ENCODE results near the gene PCYT1B. TPM values are rescaled to one million over a fixed set of nuclear protein-coding genes. Genes with fewer than 3 reads are reported as not detected.

The PCYT1B gene
- total and polyA plus RNA-seq, 4 experiments from 2014 or later = not detected

DNA sequence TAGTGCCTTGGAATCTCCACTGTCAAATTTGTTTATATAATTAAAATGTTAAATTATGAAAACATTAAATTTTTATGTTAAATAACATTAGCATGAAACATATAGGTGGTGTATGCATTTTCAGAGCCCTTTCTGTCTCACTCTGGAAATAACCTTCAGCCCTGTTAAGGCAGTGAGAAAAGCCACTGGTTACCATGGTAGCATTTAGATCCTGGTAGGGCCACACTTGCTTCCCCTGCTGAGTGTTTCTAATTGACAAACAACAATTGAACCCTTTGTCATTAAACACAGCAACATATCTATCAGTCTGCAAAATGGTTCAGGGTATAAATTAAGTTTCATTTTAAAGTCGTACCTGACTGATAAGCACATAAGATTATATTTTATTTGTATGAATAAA lies 118.5 kb downstream of the PCYT1B start:
- Histone ChIP-seq H3K4me3 (ENCODE audit: low read length in 2 of 2) (no peak overlapping the region), H3K9me3 (ENCODE audit: control insufficient read depth in 1 of 2, low read length in 2 of 2) (no peaks in the 10 kb centered on the region), H3K4me1 (ENCODE audit: insufficient read depth, low read length) (no peaks in the 10 kb centered on the region), H3K36me3 (ENCODE audit: insufficient read depth, low read length) (peaks cover 9% of the 10 kb centered on the region), H3K27ac (ENCODE audit: low read depth, low read length) (no peak overlapping the region), H3K27me3 (ENCODE audit: insufficient read depth, low read length) (no peaks in the 10 kb centered on the region)
- POLR2A ChIA-PET (ENCODE audit: partially characterized antibody) = no interaction called here
- H3K4me3 Mint-ChIP-seq = no peak overlapping the region
- no peaks in the 10 kb centered on the region for H3K27me3 Mint-ChIP-seq
- intact Hi-C loops (cut with micrococcal nuclease) = no loop called here
- H3K27ac Mint-ChIP-seq = no peak overlapping the region
- H3K4me1 Mint-ChIP-seq = no peaks in the 10 kb centered on the region
- CTCF ChIA-PET (ENCODE audit: partially characterized antibody) = no interaction called here
- H3K9me3 Mint-ChIP-seq = no peaks in the 10 kb centered on the region
- DNase-seq = no peak
- peaks cover 14 to 51% of the 10 kb centered on the region in 2 donors for H3K36me3 Mint-ChIP-seq

DNA sequence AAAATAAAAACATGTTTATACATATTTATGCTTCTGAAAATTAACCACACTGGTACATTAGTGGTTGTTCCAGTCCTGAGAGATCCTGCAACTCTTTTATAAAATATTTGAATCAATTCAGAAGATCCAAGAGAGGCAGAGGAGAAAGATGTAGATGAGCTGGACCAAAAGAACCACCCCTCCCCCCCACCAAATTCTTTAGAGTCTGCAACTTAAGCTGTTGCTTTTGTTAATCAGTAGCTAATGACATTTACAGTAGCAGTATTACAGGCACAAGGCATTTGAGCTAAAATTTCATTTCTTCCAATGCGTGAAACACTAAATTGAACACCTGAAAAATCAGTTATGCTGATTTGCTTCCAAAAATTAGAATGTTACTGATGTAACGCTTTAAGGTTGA lies 120.5 kb downstream of the PCYT1B start:
- H3K36me3 Mint-ChIP-seq = peaks cover 13 to 50% of the 10 kb centered on the region in 2 donors
- no peak overlapping the region for H3K27ac ChIP-seq (ENCODE audit: low read depth, low read length)
- H3K4me3 ChIP-seq (ENCODE audit: low read length in 2 of 2) = no peak overlapping the region
- no peak overlapping the region for H3K4me3 Mint-ChIP-seq
- H3K9me3 Mint-ChIP-seq = no peaks in the 10 kb centered on the region
- no peaks in the 10 kb centered on the region for H3K27me3 ChIP-seq (ENCODE audit: insufficient read depth, low read length)
- DNase-seq = no peak
- no peaks in the 10 kb centered on the region for H3K9me3 ChIP-seq (ENCODE audit: control insufficient read depth in 1 of 2, low read length in 2 of 2)
- H3K4me1 ChIP-seq (ENCODE audit: insufficient read depth, low read length) = no peaks in the 10 kb centered on the region
- H3K36me3 ChIP-seq (ENCODE audit: insufficient read depth, low read length) = peaks cover 9% of the 10 kb centered on the region
- CTCF ChIA-PET (ENCODE audit: partially characterized antibody) = interaction anchor here (0.8 to 1.4 kb wide), 3 partner anchors 12 to 157 kb away, joined by 3 to 5 read pairs (median 3); no protein-coding TSS in a partner anchor
- H3K27me3 Mint-ChIP-seq = no peaks in the 10 kb centered on the region
- no peak overlapping the region for H3K27ac Mint-ChIP-seq
- intact Hi-C loops (cut with micrococcal nuclease) = no loop called here
- H3K4me1 Mint-ChIP-seq = no peaks in the 10 kb centered on the region
- POLR2A ChIA-PET (ENCODE audit: partially characterized antibody) = no interaction called here

DNA sequence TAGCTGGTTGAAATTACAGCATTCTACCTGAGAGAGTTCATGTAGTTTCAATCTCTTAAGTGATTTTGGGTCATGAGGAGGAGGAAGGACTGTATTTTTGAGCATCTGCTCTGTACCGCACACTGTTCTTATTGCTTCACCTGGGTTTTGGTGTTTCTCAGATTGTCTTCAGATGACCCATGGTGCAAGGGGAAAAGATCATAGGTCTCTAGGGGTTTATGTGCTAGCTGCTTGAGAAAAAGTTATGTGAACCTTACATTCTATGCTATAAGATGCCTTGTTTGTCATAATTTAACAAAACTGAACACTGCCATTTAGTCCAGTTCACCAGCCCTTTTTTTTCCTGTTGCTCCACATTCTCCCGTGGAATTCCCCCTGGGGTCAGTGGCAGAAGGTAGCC lies 121.7 kb downstream of the PCYT1B start:
- POLR2A ChIA-PET (ENCODE audit: partially characterized antibody) = no interaction called here
- Histone ChIP-seq H3K36me3 (ENCODE audit: insufficient read depth, low read length) (peaks cover 9% of the 10 kb centered on the region), H3K9me3 (ENCODE audit: control insufficient read depth in 1 of 2, low read length in 2 of 2) (no peaks in the 10 kb centered on the region), H3K4me1 (ENCODE audit: insufficient read depth, low read length) (no peaks in the 10 kb centered on the region), H3K27me3 (ENCODE audit: insufficient read depth, low read length) (no peaks in the 10 kb centered on the region), H3K4me3 (ENCODE audit: low read length in 2 of 2) (no peak overlapping the region), H3K27ac (ENCODE audit: low read depth, low read length) (no peak overlapping the region)
- no peak for DNase-seq
- CTCF ChIA-PET (ENCODE audit: partially characterized antibody) = no interaction called here
- Mint-ChIP-seq H3K27ac (no peak overlapping the region), H3K27me3 (no peaks in the 10 kb centered on the region), H3K4me3 (no peak overlapping the region), H3K4me1 (no peaks in the 10 kb centered on the region), H3K36me3 (peaks cover 8 to 49% of the 10 kb centered on the region in 2 donors), H3K9me3 (no peaks in the 10 kb centered on the region)
- intact Hi-C loops (cut with micrococcal nuclease) = no loop called here

DNA sequence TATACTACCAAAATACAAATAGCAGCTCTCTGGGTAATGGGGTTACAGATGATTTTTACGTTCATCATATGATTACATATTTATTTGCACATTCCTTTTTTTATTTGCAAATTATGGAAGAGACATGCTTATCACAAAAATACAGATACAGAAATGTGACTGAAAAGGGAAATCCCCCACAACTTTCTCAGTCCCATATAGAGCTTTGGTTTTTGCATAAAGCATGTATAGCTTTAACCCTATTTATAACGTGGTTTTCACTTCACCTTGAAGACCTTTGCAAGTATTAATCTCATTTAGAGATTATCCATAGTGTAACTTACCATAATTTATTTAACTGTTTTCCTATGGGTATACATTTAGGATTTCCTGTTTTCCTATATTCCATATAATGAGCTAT lies 126.7 kb downstream of the PCYT1B start:
- no peak overlapping the region for H3K4me3 Mint-ChIP-seq
- peaks cover 11 to 32% of the 10 kb centered on the region in 2 donors for H3K36me3 Mint-ChIP-seq
- Histone ChIP-seq H3K27me3 (ENCODE audit: insufficient read depth, low read length) (no peaks in the 10 kb centered on the region), H3K4me1 (ENCODE audit: insufficient read depth, low read length) (no peaks in the 10 kb centered on the region), H3K4me3 (ENCODE audit: low read length in 2 of 2) (no peak overlapping the region), H3K36me3 (ENCODE audit: insufficient read depth, low read length) (no peaks in the 10 kb centered on the region), H3K27ac (ENCODE audit: low read depth, low read length) (no peak overlapping the region), H3K9me3 (ENCODE audit: control insufficient read depth in 1 of 2, low read length in 2 of 2) (no peaks in the 10 kb centered on the region)
- intact Hi-C loops (cut with micrococcal nuclease) = no loop called here
- ChIA-PET POLR2A (ENCODE audit: partially characterized antibody) (no interaction called here), CTCF (ENCODE audit: partially characterized antibody) (interaction anchor here (0.7 to 1.7 kb wide), 2 partner anchors 77 to 125 kb away, joined by 3 to 5 read pairs; no protein-coding TSS in a partner anchor)
- H3K9me3 Mint-ChIP-seq = no peaks in the 10 kb centered on the region
- no peaks in the 10 kb centered on the region for H3K27me3 Mint-ChIP-seq
- H3K27ac Mint-ChIP-seq = no peak overlapping the region
- no peak for DNase-seq
- no peaks in the 10 kb centered on the region for H3K4me1 Mint-ChIP-seq

DNA sequence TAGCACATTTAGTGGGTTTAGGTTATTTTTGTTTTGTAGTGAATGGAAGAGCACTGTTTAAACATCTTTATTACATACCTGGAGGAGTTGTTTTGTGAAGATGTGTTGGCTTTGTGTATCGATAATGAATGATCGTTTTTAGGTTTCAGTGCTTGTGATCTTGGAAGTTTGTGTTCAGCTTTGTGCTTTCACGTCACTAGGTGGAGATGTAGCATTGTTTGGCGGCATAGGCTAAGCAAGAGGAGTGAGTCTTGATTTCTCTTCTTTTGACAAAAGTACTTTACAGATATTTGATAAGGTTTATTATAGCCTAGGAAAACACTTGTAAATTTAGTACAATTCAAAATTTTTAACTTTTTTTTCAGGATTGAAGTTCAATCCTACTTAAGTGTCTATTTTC lies 131.7 kb downstream of the PCYT1B start:
- ChIA-PET POLR2A (ENCODE audit: partially characterized antibody) (no interaction called here), CTCF (ENCODE audit: partially characterized antibody) (interaction anchor here (1.7 kb wide), 1 partner anchor 119 kb away, joined by 5 read pairs; no protein-coding TSS in a partner anchor)
- no peaks in the 10 kb centered on the region for H3K27me3 ChIP-seq (ENCODE audit: insufficient read depth, low read length)
- intact Hi-C loops (cut with micrococcal nuclease) = no loop called here
- H3K4me1 Mint-ChIP-seq = peaks cover 0 to 6% (median 2%) of the 10 kb centered on the region in 4 donors
- no peak overlapping the region for H3K27ac ChIP-seq (ENCODE audit: low read depth, low read length)
- DNase-seq = no peak
- H3K36me3 Mint-ChIP-seq = peaks cover 7 to 28% of the 10 kb centered on the region in 2 donors
- no peaks in the 10 kb centered on the region for H3K9me3 ChIP-seq (ENCODE audit: control insufficient read depth in 1 of 2, low read length in 2 of 2)
- H3K27me3 Mint-ChIP-seq = no peaks in the 10 kb centered on the region
- H3K4me3 ChIP-seq (ENCODE audit: low read length in 2 of 2) = no peak overlapping the region
- H3K4me1 ChIP-seq (ENCODE audit: insufficient read depth, low read length) = no peaks in the 10 kb centered on the region
- no peaks in the 10 kb centered on the region for H3K36me3 ChIP-seq (ENCODE audit: insufficient read depth, low read length)
- no peak overlapping the region for H3K4me3 Mint-ChIP-seq
- no peaks in the 10 kb centered on the region for H3K9me3 Mint-ChIP-seq
- peak overlapping the region in 1 of 7 donors; percentile 24 for H3K27ac Mint-ChIP-seq

DNA sequence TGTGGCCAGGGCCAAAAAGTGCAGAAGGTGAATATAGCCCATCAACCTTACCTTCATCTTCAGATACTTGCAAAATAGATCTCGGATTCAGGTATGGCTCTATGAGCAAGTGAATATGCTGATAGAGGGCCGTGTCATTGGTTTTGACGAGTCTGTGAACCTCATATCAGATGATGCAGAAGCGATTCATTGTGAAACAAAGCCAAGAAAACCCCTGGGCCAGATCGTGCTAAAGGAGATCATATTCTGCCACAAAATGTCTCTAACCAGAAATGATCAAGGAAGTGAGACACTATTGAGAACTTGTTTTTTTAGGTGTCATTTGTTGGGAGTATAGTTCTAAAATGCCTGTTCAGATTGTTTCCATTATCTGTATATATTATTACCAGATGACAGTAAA lies 133.7 kb downstream of the PCYT1B start:
- intact Hi-C loops (cut with micrococcal nuclease) = no loop called here

DNA sequence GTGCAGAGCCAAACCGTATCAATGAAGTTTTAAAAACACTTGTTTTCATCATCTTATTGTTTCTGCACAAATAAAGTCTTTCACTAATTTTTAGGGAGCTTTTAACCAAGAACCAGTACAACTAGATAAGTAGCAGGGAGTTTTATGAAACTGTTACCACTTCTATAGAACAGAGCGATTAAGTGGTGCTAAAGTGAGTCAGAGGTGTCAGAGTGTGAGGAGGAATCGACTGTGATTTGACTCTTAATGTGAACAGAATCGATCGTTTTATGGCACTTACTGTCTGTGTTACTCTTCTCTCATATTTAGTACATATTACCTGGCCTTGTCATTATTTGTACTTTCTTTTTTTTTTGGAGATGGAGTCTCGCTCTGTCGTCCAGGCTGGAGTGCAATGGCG lies 138.8 kb downstream of the PCYT1B start:
- H3K36me3 ChIP-seq (ENCODE audit: insufficient read depth, low read length) = peaks cover 5% of the 10 kb centered on the region
- H3K4me1 Mint-ChIP-seq = peaks cover 0 to 5% (median 2%) of the 10 kb centered on the region in 4 donors
- no peaks in the 10 kb centered on the region for H3K4me1 ChIP-seq (ENCODE audit: insufficient read depth, low read length)
- intact Hi-C loops (cut with micrococcal nuclease) = no loop called here
- ChIA-PET POLR2A (ENCODE audit: partially characterized antibody) (no interaction called here), CTCF (ENCODE audit: partially characterized antibody) (interaction anchor here (1.0 kb wide), 1 partner anchor 113 kb away, joined by 4 read pairs; no protein-coding TSS in a partner anchor)
- H3K27me3 ChIP-seq (ENCODE audit: insufficient read depth, low read length) = no peaks in the 10 kb centered on the region
- no peaks in the 10 kb centered on the region for H3K9me3 Mint-ChIP-seq
- no peak overlapping the region for H3K4me3 ChIP-seq (ENCODE audit: low read length in 2 of 2)
- no peaks in the 10 kb centered on the region for H3K27me3 Mint-ChIP-seq
- no peak overlapping the region for H3K4me3 Mint-ChIP-seq
- no peak for DNase-seq
- no peaks in the 10 kb centered on the region for H3K9me3 ChIP-seq (ENCODE audit: control insufficient read depth in 1 of 2, low read length in 2 of 2)
- no peak overlapping the region for H3K27ac Mint-ChIP-seq
- peaks cover 4 to 58% of the 10 kb centered on the region in 2 donors for H3K36me3 Mint-ChIP-seq
- H3K27ac ChIP-seq (ENCODE audit: low read depth, low read length) = no peak overlapping the region

More for the DNA sequence above, 133.7 kb downstream of the PCYT1B start:
- no peak for DNase-seq
- Mint-ChIP-seq H3K36me3 (peaks cover 5 to 38% of the 10 kb centered on the region in 2 donors), H3K27me3 (no peaks in the 10 kb centered on the region), H3K4me1 (peaks cover 0 to 6% (median 2%) of the 10 kb centered on the region in 4 donors), H3K27ac (peak overlapping the region in 1 of 7 donors; percentile 53), H3K4me3 (no peak overlapping the region), H3K9me3 (no peaks in the 10 kb centered on the region)
- ChIA-PET CTCF (ENCODE audit: partially characterized antibody) (no interaction called here), POLR2A (ENCODE audit: partially characterized antibody) (no interaction called here)
- Histone ChIP-seq H3K4me1 (ENCODE audit: insufficient read depth, low read length) (no peaks in the 10 kb centered on the region), H3K9me3 (ENCODE audit: control insufficient read depth in 1 of 2, low read length in 2 of 2) (no peaks in the 10 kb centered on the region), H3K4me3 (ENCODE audit: low read length in 2 of 2) (no peak overlapping the region), H3K36me3 (ENCODE audit: insufficient read depth, low read length) (no peaks in the 10 kb centered on the region), H3K27me3 (ENCODE audit: insufficient read depth, low read length) (no peaks in the 10 kb centered on the region), H3K27ac (ENCODE audit: low read depth, low read length) (no peak overlapping the region)

All from CD4-positive, alpha-beta memory T cell (primary cell).